Activated CD4-positive, alpha-beta T cell treated with anti-CD3 and anti-CD28 coated beads for 36 hours (primary cell): ENCODE data around the gene POLDIP3. TPM values are rescaled to one million over a fixed set of nuclear protein-coding genes. Genes with fewer than 3 reads are reported as not detected.
A peak's percentile ranks its signal among the peaks of the same experiment; 100 is the strongest.

Experiments used
- ATAC-seq: fragments of 200-7000 bp; cut with Tn5 transposase; one replicate; pipeline ENCODE4 v1.10.0; 2021; ENCODE audit warnings: mild to moderate bottlenecking, moderate library complexity
- CTCF ChIA-PET: fragments of 350-600 bp; sonication (Branson Sonifier 250); formaldehyde crosslinking; loops from one replicate; lab custom pipeline; 2021; ENCODE audit warnings: antibody characterized with exemption; lab: Charles Lee
- POLR2A ChIA-PET: fragments of 350-600 bp; sonication (Branson Sonifier 250); formaldehyde crosslinking; loops from one replicate; lab custom pipeline; 2021; ENCODE audit warnings: antibody characterized with exemption, inconsistent platforms; lab: Charles Lee
- DNase-seq: peaks from one replicate; pipeline ENCODE4 v3.0.0-alpha.2; 2020
- H3K27ac Mint-ChIP-seq: one replicate; pipeline ENCODE4 v1.8.0; 2021; ENCODE audit warnings: mixed read lengths
- H3K27me3 Mint-ChIP-seq: one replicate; pipeline ENCODE4 v1.8.0; 2021; ENCODE audit warnings: mixed read lengths
- H3K36me3 Mint-ChIP-seq: one replicate; pipeline ENCODE4 v1.8.0; 2021; ENCODE audit warnings: low read depth, mixed read lengths
- H3K4me1 Mint-ChIP-seq: one replicate; pipeline ENCODE4 v1.8.0; 2021; ENCODE audit warnings: mixed read lengths
- H3K4me3 Mint-ChIP-seq: one replicate; pipeline ENCODE4 v1.8.0; 2021; ENCODE audit warnings: mild to moderate bottlenecking, moderate library complexity, mixed read lengths
- H3K9me3 Mint-ChIP-seq: one replicate; pipeline ENCODE4 v1.8.0; 2021; ENCODE audit warnings: low read depth, mixed read lengths
- intact Hi-C, 2 experiments: fragments of 100-400 bp; cut with DNase I in 1 of 2; cut with micrococcal nuclease in 1 of 2; formaldehyde crosslinking; loops; one replicate each; pipeline versions ENCODE4 v1.14.2 to v1.15.1; 2022 to 2024; cut with DNase I, micrococcal nuclease
- total RNA-seq, 2 experiments: library from RNA; stranded (reverse); gene quantifications; one replicate each; pipeline ENCODE4 v1.2.3, GENCODE V29; 2021

Gene POLDIP3
- 10 to 100 TPM; 77.6 to 88.6 TPM for total RNA-seq

DNA sequence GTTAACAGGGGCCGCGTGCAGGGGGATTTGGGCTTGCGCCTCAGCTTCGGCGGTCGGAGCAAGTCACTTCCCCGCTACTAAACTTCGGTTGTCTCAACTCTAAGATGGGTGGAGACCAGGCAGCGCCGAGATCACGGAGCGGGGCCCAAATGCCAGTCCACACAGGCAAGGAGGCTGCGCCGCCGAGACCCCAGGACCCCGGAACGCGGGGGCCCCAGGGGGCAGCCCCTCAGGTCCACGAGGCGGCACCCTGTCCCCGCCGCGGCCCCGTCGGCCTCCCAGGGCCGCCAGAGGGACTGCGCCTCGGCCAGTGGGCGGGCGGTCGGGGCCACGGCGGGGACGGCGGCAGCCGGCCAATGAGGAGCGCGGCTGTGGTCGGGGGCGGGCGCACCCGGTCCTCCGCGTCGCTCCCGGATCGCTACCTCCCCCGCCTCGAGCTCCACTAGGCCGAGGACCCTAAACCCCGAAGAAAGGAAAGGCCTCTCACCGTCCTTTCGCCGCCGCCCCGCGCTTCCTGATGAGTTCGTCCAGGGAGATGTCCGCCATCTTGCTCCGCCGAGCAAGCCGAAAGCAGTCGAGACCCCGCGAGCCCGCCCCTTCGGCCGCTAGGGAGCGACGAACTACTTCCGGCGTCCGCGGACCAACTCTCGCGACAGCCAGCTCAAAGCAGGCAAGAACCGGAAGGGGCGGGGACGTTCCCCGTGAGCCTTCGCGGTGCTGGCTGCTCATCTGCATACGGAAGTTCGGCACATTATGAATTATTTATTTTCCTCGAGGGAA, at the start of gene POLDIP3:
POLDIP3 (minus strand) TSS at position 572 of the 780 bp plus-strand sequence; CDS start at position 546, 26 bp downstream.
- peak within 1 kb of the TSS; percentile 99 for H3K27ac Mint-ChIP-seq
- DNase-seq (peak; percentile 100), ATAC-seq (peak; percentile 75)
- intact Hi-C loops = loop anchor here (1.0 to 10.0 kb wide), 18 partner anchors 28 to 1330 kb away; partner anchors contain the start of genes CYB5R3 (in 2 of the 2), ARFGAP3 (in 1 of the 2), NAGA (in 1 of the 2) and NDUFA6 (in 1 of the 2)
- ChIA-PET CTCF (interaction anchor here (0.6 to 1.1 kb wide), 2 partner anchors 30 to 39 kb away, joined by 3 read pairs; no protein-coding TSS in a partner anchor), POLR2A (interaction anchor here (0.5 to 2.9 kb wide), 25 partner anchors 10 to 1168 kb away, joined by 3 to 53 read pairs (median 4); partner anchors contain the start of genes CCDC134, CENPM, CYB5R3 and NDUFA6)
- peaks cover 31% of the 10 kb centered on the region for H3K36me3 Mint-ChIP-seq
- H3K27me3 Mint-ChIP-seq = no peaks in the 10 kb centered on the region
- peaks cover 54% of the 10 kb centered on the region for H3K4me1 Mint-ChIP-seq
- peak within 1 kb of the TSS; percentile 97 for H3K4me3 Mint-ChIP-seq
- no peaks in the 10 kb centered on the region for H3K9me3 Mint-ChIP-seq

GRCh38 chr22:42661985-42662831, 47.5 kb upstream of the POLDIP3 start:
- H3K9me3 Mint-ChIP-seq = no peaks in the 10 kb centered on the region

GRCh38 chr22:42656578-42656977, 41.9 kb upstream of the POLDIP3 start:
- Mint-ChIP-seq H3K4me1 (no peaks in the 10 kb centered on the region), H3K9me3 (no peaks in the 10 kb centered on the region), H3K27me3 (peaks cover 2% of the 10 kb centered on the region), H3K4me3 (no peak overlapping the region), H3K36me3 (no peaks in the 10 kb centered on the region), H3K27ac (no peak overlapping the region)
- DNase-seq = no peak
- ChIA-PET POLR2A (no interaction called here), CTCF (interaction anchor here (0.6 to 0.7 kb wide), 2 partner anchors 290 to 587 kb away, joined by 3 read pairs; no protein-coding TSS in a partner anchor)
- intact Hi-C loops = no loop called here
- ATAC-seq = no peak

More at GRCh38 chr22:42661985-42662831, 47.5 kb upstream of the POLDIP3 start:
- peak overlapping the region; percentile 49 for H3K4me3 Mint-ChIP-seq
- no peaks in the 10 kb centered on the region for H3K36me3 Mint-ChIP-seq
- no peaks in the 10 kb centered on the region for H3K4me1 Mint-ChIP-seq
- peak; percentile 89 for ATAC-seq
- H3K27ac Mint-ChIP-seq = no peak overlapping the region
- ChIA-PET POLR2A (no interaction called here), CTCF (interaction anchor here (0.6 to 1.3 kb wide), 4 partner anchors 11 to 570 kb away, joined by 3 to 6 read pairs (median 3); no protein-coding TSS in a partner anchor)
- intact Hi-C loops = loop anchor here in 1 of 2 experiments (1.0 to 5.0 kb wide), 4 partner anchors 13 to 372 kb away; partner anchors contain the start of genes A4GALT and CYB5R3
- DNase-seq = peak; percentile 90
- H3K27me3 Mint-ChIP-seq = peaks cover 2% of the 10 kb centered on the region

DNA sequence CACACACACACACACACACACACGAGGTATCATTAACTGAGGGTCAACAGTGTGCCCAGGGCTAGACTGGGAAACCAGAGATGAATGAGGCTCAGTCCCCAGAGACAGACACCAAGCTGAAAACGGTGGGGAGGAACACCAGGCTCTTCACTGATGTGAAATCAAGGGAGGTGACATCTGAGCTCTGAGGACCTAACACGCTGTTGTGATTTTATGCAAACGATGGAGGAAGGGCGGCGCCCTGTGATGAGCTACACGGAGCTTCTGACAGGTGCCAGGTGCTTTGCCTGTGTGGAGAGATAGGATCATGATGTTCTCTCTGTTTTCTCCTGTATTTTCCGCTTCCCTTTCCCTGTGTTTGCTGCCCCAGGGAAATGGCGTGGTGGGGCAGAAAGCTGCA, 41.0 kb upstream of the POLDIP3 start:
- H3K4me3 Mint-ChIP-seq = no peak overlapping the region
- no peak overlapping the region for H3K27ac Mint-ChIP-seq
- no peaks in the 10 kb centered on the region for H3K4me1 Mint-ChIP-seq
- peaks cover 2% of the 10 kb centered on the region for H3K27me3 Mint-ChIP-seq
- ChIA-PET POLR2A (no interaction called here), CTCF (interaction anchor here (0.7 kb wide), 1 partner anchor 28 kb away, joined by 3 read pairs; no protein-coding TSS in a partner anchor)
- no peak for ATAC-seq
- H3K9me3 Mint-ChIP-seq = no peaks in the 10 kb centered on the region
- H3K36me3 Mint-ChIP-seq = no peaks in the 10 kb centered on the region
- intact Hi-C loops = no loop called here
- no peak for DNase-seq

- H3K4me3 Mint-ChIP-seq = no peak overlapping the region
- no peak for DNase-seq
- ChIA-PET CTCF (interaction anchor here (1.5 kb wide), 1 partner anchor 18 kb away, joined by 3 read pairs; no protein-coding TSS in a partner anchor), POLR2A (no interaction called here)
- intact Hi-C loops = no loop called here
- H3K27ac Mint-ChIP-seq = no peak overlapping the region
- H3K9me3 Mint-ChIP-seq = no peaks in the 10 kb centered on the region
- no peaks in the 10 kb centered on the region for H3K4me1 Mint-ChIP-seq
- no peak for ATAC-seq
- H3K36me3 Mint-ChIP-seq = no peaks in the 10 kb centered on the region
- peaks cover 2% of the 10 kb centered on the region for H3K27me3 Mint-ChIP-seq
Measured at GRCh38 chr22:42654436-42655073, 39.9 kb upstream of the POLDIP3 start.

DNA sequence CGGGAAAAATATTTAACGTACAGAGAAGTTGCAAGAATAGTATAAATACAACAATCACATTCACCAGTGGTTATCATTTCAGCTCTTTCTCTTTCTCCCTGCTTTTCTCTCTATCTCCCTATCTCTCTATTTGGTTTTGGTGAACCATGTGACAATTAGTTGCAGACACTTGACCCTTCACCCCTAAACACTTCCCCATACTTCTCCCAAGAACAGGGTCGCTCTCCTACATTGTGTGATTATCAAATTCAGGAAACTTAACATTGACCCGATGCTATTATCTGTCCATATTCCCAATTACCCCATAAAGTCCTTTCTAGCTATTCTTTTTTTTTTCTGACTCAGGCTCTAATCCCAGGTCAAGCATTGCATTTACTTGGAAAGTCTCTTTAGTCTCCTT, 39.3 kb upstream of the POLDIP3 start:
- Mint-ChIP-seq H3K27ac (no peak overlapping the region), H3K9me3 (no peaks in the 10 kb centered on the region), H3K4me1 (no peaks in the 10 kb centered on the region), H3K36me3 (no peaks in the 10 kb centered on the region), H3K27me3 (peaks cover 2% of the 10 kb centered on the region), H3K4me3 (no peak overlapping the region)
- ChIA-PET POLR2A (interaction anchor here (0.6 to 2.5 kb wide), 2 partner anchors 38 to 313 kb away, joined by 4 to 6 read pairs; no protein-coding TSS in a partner anchor), CTCF (interaction anchor here (1.1 to 1.5 kb wide), 2 partner anchors 18 to 40 kb away, joined by 3 read pairs; no protein-coding TSS in a partner anchor)
- DNase-seq (no peak), ATAC-seq (no peak)
- intact Hi-C loops = no loop called here

DNA sequence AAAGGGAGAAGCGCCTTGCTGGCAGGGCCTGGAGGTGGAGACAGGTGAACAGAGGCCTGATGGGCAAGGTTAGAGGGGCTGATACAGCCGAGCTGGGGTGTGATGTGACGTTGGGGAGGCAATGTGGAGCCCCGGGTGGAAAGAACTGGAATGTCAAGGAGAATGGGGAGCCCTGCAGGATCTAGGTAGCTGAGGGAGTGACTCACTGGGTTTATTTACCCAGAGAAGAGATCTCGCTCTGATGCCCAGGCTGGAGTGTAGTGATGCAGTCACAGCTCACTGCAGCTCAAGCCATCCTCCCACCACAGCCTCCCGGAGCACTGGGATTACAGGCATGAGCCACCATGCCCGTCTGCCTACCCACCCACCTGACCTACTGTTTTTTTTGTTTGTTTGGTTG, 36.5 kb upstream of the POLDIP3 start:
- POLR2A ChIA-PET = interaction anchor here (0.6 to 0.7 kb wide), 2 partner anchors 205 to 362 kb away, joined by 3 read pairs; no protein-coding TSS in a partner anchor
- no peaks in the 10 kb centered on the region for H3K9me3 Mint-ChIP-seq
- no peaks in the 10 kb centered on the region for H3K27me3 Mint-ChIP-seq
- H3K36me3 Mint-ChIP-seq = peaks cover 2% of the 10 kb centered on the region
- no peak overlapping the region for H3K4me3 Mint-ChIP-seq
- no peak overlapping the region for H3K27ac Mint-ChIP-seq
- CTCF ChIA-PET = interaction anchor here (1.6 kb wide), 1 partner anchor 12 kb away, joined by 3 read pairs; no protein-coding TSS in a partner anchor
- ATAC-seq = no peak
- H3K4me1 Mint-ChIP-seq = peaks cover 11% of the 10 kb centered on the region
- no peak for DNase-seq
- intact Hi-C loops = no loop called here

- H3K4me3 Mint-ChIP-seq = peak within 1 kb of the TSS; percentile 92
- H3K4me1 Mint-ChIP-seq = peaks cover 22% of the 10 kb centered on the region
- no peaks in the 10 kb centered on the region for H3K9me3 Mint-ChIP-seq
- peak within 1 kb of the TSS; percentile 92 for H3K27ac Mint-ChIP-seq
- peak; percentile 87 for ATAC-seq
- ChIA-PET POLR2A (interaction anchor here (0.9 to 4.7 kb wide), 2 partner anchors 14 to 35 kb away, joined by 3 to 53 read pairs; partner anchors contain the start of gene POLDIP3), CTCF (interaction anchor here (0.7 kb wide), 1 partner anchor 28 kb away, joined by 3 read pairs; no protein-coding TSS in a partner anchor)
- intact Hi-C loops = loop anchor here (1.0 to 2.0 kb wide), 12 partner anchors 13 to 570 kb away; partner anchors contain the start of genes ARFGAP3 (in 1 of the 2), PACSIN2 (in 1 of the 2), POLDIP3 (in 1 of the 2) and SMDT1 (in 1 of the 2)
- H3K27me3 Mint-ChIP-seq = no peaks in the 10 kb centered on the region
- DNase-seq = peak; percentile 91
- H3K36me3 Mint-ChIP-seq = peaks cover 2% of the 10 kb centered on the region
Measured at GRCh38 chr22:42649246-42650099, 34.8 kb upstream of the POLDIP3 start, which contains the start of gene CYB5R3. Gene CYB5R3, minus strand, starts transcription at chr22:42649392. Its CDS starts 77 bp downstream, at chr22:42649315.
